Activated T-cell treated with anti-CD3 and anti-CD28 coated beads, Interleukin-2, amount 50 U/mL, for 48 hours (primary cell): Measurements from ENCODE around the gene VPS37C.

Experiments used
- DNase-seq, 2 experiments: peaks; one replicate each; pipeline ENCODE4 v3.0.0-alpha.2; 2020

VPS37C gene

GRCh38 chr11:61152816-61153592 is 8.2 kb downstream of the VPS37C start:
- no peak for DNase-seq

GRCh38 chr11:61151545-61152252 is 9.5 kb downstream of the VPS37C start:
- no peak for DNase-seq

- no peak for DNase-seq
Measured at GRCh38 chr11:61150706-61151544, 10.3 kb downstream of the VPS37C start.

- no peak for DNase-seq
Measured at GRCh38 chr11:61149624-61150615, 11.3 kb downstream of the VPS37C start.

GRCh38 chr11:61147791-61148620 is 13.2 kb downstream of the VPS37C start:
- no peak for DNase-seq

GRCh38 chr11:61147271-61147670 is 14.0 kb downstream of the VPS37C start:
- no peak for DNase-seq

- no peak for DNase-seq
Measured at GRCh38 chr11:61146416-61146815, 14.8 kb downstream of the VPS37C start.

- no peak for DNase-seq
Measured at GRCh38 chr11:61145228-61146005, 15.8 kb downstream of the VPS37C start.

DNA sequence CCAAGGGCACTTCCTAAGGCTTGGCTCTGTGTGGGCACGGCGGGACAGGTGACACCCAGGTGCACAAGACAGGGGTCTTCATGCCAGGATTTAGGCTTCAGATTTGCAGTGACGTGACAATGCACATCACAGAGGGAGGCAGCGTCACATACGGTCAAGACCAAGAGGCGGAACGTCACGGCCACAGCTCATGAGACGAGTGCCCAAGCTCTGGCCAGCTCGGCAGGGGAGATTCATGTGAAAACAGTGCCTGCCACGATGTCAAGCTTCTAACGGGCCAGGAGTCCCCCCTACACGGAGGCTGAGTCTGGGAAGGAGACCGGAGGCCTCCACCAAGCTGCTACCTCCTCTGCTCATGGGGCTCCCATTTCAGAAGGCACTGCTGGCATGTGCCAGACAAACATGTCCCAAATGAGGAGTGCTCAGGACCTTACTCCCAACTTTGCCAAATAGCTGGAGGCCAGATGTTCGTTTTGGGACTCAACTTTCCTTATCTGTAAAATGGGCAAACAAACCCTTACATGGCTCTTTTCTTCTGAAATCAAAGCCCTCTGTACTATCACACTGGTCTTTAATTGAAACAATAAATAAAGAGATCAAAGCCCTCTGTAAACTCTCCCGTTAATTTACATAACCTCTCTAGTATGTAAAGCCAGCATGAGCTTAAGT is 16.6 kb downstream of the VPS37C start:
- no peak for DNase-seq

GRCh38 chr11:61142424-61142823 is 18.8 kb downstream of the VPS37C start:
- no peak for DNase-seq

DNA sequence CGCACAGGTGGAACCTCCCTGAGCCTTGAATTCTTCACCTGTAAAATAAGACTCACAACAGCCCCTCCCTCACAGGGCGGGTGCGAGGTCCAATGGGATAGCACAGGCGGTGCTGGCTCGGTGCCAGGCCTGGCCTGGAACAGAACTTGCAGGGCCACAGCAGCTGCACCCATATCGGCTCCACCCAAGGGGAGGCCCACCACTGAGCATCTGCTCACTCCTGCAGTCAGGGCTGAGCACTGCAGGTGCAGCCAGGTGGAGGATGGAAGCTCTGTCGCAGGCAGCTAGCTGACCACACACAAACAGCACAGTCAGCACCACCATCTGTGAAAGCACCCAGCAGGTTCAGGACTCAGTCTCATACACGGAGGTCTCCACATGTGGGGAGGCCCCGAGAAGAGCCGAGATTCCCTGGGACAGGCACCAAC is 19.6 kb downstream of the VPS37C start:
- DNase-seq = no peak

DNA sequence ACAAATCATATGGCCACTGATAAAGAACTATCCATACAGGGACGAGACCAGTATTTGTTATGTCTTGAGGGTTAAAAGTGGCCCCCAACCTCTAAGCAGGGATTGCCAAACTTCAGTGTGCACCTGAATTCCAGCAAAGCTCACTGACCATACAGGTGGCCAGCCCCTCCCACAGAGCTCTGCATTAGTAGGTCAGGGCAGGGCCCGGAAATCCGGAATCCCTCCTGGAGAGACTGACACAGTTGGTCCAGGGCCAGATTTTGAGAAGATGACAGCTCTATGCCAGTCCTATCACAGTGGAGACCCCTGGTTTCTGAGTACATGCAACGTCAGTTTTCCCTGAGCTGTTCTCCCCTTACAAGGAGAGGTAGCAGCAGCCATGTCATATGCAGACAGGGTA is 20.8 kb downstream of the VPS37C start:
- DNase-seq = no peak

DNA sequence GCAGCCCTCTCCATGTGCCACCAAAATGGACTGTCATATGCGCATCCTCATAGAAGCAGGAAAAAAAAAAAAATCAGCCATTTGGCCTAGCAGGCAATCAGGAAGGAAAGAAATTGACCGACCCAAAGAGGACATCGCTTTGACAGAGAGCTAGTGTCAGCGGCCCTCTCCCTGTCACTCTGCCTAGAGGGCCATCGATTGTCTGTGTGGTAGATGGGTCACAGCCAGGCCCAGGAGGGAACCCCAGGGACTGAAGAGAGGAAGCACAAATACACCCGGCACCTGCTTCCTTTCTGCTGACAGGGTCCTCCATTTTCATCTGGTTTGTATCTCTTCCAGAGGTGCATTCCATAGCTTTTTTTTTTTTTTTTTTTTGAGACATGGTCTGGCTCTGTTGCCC is 21.8 kb downstream of the VPS37C start:
- DNase-seq = no peak

DNA sequence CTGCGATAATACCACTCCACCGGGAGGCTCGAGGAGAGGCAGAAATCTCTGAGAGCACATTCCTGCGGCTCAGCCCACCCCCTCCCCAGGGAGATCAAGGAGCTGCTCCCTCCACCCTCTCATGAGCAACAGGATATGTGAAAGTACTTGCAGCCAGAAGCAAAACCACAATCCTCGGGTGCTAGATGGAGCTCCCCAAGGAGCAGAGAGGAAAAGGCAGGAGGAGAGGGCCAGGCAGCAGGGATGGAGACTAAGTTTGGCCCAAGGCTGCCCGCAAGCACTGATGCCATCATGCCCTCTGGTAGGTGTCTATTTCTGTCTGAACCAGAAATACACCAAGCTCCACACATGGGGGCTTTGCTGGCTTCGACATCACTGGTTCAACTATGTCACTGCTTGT is 22.3 kb downstream of the VPS37C start:
- DNase-seq = no peak

DNA sequence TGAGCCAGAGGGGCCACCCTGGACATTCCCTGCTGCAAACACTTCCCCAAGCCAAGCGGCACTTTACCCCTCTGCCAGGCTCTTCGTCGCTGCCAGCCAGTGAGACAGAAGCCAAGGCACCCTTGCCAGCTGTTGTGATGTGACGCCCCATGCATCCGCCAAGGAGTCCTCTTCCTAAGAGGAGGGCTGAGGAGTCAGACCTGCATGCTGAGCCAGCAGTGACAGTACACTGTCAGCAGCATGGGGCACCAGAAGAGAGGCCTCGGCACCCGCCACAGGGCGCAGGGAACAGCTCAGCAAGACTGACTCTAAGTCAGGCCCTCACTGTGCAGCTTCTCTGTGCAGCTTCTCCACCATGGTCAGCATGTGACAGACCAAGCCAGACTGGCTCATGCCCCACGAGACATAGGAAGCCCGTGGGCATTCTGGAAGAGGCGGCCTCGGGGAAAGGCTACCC is 26.4 kb downstream of the VPS37C start:
- DNase-seq = no peak

DNA sequence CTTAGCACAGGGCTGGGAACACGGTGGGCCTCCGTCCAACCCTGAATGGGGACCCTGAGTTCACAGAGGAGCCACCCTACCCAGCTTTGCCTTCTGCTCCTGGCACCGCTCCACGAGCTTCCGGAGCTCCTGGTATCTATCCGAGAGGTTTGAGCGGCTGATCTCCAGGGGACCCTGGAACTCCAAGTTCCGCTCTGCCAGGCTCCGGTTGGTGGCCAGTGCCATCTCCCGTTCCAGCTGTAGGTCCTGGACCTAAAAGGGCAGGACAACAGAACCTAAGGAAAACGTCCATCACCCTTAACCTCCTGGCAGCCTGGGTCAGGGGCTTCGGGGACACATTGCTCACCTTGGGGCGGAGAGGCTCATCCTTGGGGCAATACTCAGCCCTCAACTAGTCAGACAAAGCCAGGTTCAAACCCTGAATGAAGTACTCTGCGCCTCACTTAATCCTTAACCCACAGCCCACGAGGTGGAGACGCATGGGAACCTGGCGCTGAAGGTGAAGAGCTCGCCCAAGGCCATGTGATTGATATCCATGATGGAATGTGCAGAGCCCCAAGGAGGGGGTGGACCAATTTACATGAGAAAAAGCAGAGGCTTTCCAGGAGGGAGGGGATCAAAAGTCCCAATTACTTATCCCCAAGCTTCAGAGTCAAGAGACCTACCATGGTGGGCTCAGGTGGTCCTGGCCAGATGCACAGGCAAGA is 27.1 kb downstream of the VPS37C start:
- no peak for DNase-seq

- DNase-seq = no peak
Measured at GRCh38 chr11:61133145-61133544, 28.1 kb downstream of the VPS37C start.

GRCh38 chr11:61132646-61133045 is 28.6 kb downstream of the VPS37C start:
- no peak for DNase-seq

DNA sequence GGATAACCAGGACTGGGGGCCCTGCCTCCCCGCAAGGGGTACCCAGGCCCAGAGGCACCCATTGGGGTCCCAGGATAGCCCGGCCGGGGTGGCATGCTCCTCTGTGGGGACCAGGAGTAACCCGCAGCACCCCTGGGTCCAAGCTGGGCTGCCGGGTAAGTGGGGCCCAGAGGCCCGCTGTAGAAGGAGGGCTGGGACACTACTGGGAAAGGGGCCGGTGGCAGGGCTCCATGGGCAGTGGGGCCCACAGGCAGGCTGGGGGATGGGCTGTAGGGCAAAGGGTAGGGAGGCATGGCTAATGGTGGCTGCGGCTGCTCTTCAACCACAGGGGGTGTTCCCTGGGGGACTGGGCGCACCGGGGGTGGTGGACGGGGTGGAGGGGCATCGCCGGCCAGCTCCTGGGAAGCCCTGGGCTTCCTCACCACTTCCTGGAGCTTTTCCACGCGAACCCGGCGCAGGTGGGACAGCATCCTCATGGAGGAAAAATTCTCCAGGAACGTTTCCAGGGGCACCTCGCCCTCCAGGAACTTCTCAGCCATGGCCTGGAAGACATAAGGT is 29.1 kb downstream of the VPS37C start:
- DNase-seq = no peak
